ENCODE data around the gene NCSTN. TPM values are rescaled to one million over a fixed set of nuclear protein-coding genes. Genes with fewer than 3 reads are reported as not detected.

Gene NCSTN
- total and polyA plus RNA-seq, 9 of the 15 experiments (the other 6 are each of a cell fraction or from before 2014, with no cell fraction given) = 21.3 to 91.1 (median 57.9) TPM

- TF ChIP-seq POLR2A (conservative IDR thresholded peaks at IDR 0.05) = peak; percentile 95
- TF ChIP-seq MED1 (CRISPR knock-in tag; IDR thresholded peaks at IDR 0.05; ENCODE audit: borderline replicate concordance) = no peak
- TF ChIP-seq DNMT1 (IDR thresholded peaks at IDR 0.05) = no peak
- no peak for TF ChIP-seq NFXL1 (CRISPR knock-in tag; IDR thresholded peaks at IDR 0.05)
- peak; percentile 80 for TF ChIP-seq PRDM10 (IDR thresholded peaks at IDR 0.05; ENCODE audit: partially characterized antibody)
- peak; percentile 70 for TF ChIP-seq GTF2B (IDR thresholded peaks at IDR 0.05; ENCODE audit: extremely low read depth, insufficient read length)
- no peak for TF ChIP-seq ZSCAN29 (IDR thresholded peaks at IDR 0.05)
- TF ChIP-seq TFE3 (CRISPR knock-in tag; IDR thresholded peaks at IDR 0.05) = no peak
- 0 out of 2 replicates have a peak, but pooled peaks have one; percentile 45 for TF ChIP-seq TRIM28 (IDR thresholded peaks at IDR 0.05)
- no peak for TF ChIP-seq ADNP (tag; IDR thresholded peaks at IDR 0.05)
- no peak for TF ChIP-seq MCM7 (IDR thresholded peaks at IDR 0.05)
- TF ChIP-seq ELF4 (CRISPR knock-in tag; IDR thresholded peaks at IDR 0.05) = peak; percentile 86
- no peak for TF ChIP-seq PRPF4 (IDR thresholded peaks at IDR 0.05; ENCODE audit: insufficient read depth, low read depth, low read length, poor library complexity, severe bottlenecking)
- TF ChIP-seq ZNF41 (CRISPR knock-in tag; conservative IDR thresholded peaks at IDR 0.05) = no peak
- no peak; the same call in 1 of the 2 replicates for TF ChIP-seq CCAR2 (IDR thresholded peaks at IDR 0.05; ENCODE audit: low read depth, low read length)
- peak; percentile 89 for TF ChIP-seq ZEB2 (IDR thresholded peaks at IDR 0.05)
- TF ChIP-seq TEAD1 (CRISPR knock-in tag; IDR thresholded peaks at IDR 0.05) = peak in 1 of 2 experiments; percentile 80; a peak in 2 of 4 replicates
- no peak for TF ChIP-seq BRD4 (IDR thresholded peaks at IDR 0.05)
- no peak for TF ChIP-seq CBX2 (IDR thresholded peaks at IDR 0.05; ENCODE audit: insufficient read depth, low read length, poor library complexity, severe bottlenecking)
- peak; percentile 94 for TF ChIP-seq SUPT5H (IDR thresholded peaks at IDR 0.05)
- no peak for TF ChIP-seq MAFG (tag; conservative IDR thresholded peaks at IDR 0.05)
- peak; percentile 75 for TF ChIP-seq NR2C1 (IDR thresholded peaks at IDR 0.05)
- peak; percentile 63 for TF ChIP-seq NR2C1 (tag; IDR thresholded peaks at IDR 0.05)
- TF ChIP-seq ZNF3 (CRISPR knock-in tag; IDR thresholded peaks at IDR 0.05) = no peak
- peak; percentile 98 for TF ChIP-seq POLR2G (IDR thresholded peaks at IDR 0.05; ENCODE audit: low read depth, low read length)
- no peak for TF ChIP-seq ZNF696 (CRISPR knock-in tag; conservative IDR thresholded peaks at IDR 0.05)
Observed at GRCh38 chr1:160342953-160343869, at the start of gene NCSTN, which contains the start of gene COPA (continued).
